HG02678 (cell line): Measurements from ENCODE around the gene CRB3.

Experiments used
- ATAC-seq: cut with Tn5 transposase; IDR thresholded peaks from one replicate; pipeline ENCODE4 v1.9.1; 2021; ENCODE audit warnings: mild to moderate bottlenecking, moderate library complexity; ENCODE audit not compliant: unreplicated experiment

CRB3 gene

DNA sequence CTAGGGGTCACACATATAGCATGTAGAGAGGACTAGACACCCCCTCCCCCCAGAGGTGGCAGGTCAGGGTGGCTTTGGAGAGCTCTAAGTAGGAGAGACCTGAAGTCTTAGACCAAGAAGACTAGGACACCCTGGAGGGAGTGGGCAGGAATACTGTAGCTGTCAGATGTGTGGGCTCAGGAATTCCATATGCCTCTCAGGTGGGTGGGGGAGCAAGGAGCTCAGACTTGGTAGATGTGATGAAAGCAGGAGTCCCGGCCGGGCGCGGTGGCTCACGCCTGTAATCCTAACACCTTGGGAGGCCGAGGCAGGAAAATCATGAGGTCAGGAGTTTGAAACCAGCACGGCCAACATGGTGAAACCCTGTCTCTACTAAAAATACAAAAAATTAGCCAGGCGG, 1.6 kb downstream of the CRB3 start:
- no peak for ATAC-seq

DNA sequence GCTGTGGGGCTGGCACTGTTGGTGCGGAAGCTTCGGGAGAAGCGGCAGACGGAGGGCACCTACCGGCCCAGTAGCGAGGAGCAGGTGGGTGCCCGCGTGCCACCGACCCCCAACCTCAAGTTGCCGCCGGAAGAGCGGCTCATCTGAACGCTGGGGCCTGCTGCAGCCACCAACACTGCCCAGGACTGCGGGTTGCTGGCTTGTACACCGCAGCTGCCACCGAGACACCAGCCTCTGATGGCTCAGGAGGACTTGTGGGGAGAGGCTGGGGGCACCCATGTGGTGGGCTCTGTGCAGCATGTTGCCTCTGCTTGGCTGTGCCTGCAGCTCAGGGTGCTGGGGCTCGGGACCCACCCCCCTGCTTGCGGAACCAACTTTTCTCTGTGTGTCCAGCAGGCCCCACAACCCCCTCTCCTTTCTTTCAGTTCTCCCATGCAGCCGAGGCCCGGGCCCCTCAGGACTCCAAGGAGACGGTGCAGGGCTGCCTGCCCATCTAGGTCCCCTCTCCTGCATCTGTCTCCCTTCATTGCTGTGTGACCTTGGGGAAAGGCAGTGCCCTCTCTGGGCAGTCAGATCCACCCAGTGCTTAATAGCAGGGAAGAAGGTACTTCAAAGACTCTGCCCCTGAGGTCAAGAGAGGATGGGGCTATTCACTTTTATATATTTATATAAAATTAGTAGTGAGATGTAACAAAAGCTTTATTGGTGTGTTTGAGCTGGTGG, 2.6 kb downstream of the CRB3 start:
- ATAC-seq: no peak

DNA sequence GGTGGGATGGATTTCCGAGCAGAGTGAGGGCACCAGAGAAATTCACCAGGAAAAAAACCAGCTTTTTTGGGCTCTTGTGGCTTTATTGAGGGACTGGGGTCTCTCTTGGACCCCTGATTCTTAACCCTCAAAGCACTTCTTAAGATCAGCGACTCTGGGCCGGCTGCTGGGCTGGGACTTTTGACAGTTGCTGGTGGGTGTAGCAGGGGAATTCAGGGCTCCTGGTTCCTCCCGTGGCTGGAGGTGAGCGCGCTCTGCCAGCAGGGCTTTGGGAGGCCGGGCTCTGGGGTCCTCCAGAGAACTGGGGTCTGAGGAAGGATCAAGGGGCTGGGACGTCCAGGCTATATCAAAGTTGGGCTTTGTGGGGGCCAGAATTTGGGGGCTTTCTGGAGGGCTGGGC, 3.3 kb downstream of the CRB3 start:
- no peak for ATAC-seq

GRCh38 chr19:6470173-6470572, 6.1 kb downstream of the CRB3 start:
- ATAC-seq: no peak

DNA sequence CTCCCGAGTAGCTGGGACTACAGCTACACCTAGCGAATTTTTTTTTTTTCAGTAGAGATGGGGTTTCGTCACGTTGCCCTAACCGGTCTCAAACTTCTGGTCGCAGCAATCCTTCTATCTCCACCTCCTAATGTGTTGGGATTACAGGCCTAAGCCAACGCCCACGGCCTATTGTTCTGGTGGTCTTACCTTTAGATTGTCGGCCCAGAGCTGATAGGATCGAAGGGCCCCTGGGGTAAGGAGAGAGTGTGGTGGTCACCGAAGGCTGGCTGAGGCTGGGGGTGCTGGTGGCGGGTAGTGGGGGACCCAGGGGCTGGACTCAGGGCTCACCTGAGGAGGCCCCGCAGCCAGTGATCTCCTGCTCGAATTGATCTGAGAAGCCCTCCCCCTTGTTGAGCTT, 7.0 kb downstream of the CRB3 start:
- no peak for ATAC-seq

DNA sequence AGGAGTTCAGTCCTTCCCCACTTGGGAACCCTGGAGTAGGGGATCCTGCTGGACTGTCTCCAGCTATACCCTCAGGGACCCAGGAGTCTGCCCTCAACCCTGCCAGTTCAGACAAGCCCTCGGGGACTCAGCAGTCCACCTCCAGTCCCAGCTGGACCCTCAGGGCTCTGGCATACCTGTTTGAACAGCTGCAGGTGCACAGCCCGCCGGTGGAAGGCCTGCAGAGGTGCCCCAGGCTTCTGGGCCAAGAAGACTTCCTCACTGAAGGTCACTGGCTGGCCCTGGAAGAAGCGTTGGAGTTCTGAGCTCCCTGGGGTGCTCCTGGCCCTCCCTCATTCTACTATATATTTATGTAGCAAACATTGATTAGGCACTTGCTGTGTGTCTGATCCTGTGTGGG, 8.6 kb downstream of the CRB3 start:
- no peak for ATAC-seq

DNA sequence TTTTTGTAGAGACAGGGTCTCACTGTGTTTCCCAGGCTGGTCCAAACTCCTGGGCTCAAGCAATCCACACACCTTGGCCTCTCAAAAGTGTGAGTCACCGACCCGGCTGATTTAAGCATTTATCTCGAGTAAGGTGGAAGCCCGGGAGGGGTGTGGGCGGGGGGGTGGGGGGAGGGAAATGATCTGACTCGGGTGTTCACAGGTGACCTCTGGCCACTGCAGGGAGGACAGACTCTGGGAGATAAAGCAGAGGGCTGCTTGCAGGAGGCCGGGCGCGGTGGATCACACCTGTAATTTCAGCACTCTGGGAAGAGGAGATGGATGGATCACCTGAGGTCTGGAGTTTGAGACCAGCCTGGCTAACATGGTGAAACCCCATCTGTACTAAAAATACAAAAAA, 9.6 kb downstream of the CRB3 start:
- no peak for ATAC-seq

GRCh38 chr19:6475321-6476108, 11.4 kb downstream of the CRB3 start:
- no peak for ATAC-seq

DNA sequence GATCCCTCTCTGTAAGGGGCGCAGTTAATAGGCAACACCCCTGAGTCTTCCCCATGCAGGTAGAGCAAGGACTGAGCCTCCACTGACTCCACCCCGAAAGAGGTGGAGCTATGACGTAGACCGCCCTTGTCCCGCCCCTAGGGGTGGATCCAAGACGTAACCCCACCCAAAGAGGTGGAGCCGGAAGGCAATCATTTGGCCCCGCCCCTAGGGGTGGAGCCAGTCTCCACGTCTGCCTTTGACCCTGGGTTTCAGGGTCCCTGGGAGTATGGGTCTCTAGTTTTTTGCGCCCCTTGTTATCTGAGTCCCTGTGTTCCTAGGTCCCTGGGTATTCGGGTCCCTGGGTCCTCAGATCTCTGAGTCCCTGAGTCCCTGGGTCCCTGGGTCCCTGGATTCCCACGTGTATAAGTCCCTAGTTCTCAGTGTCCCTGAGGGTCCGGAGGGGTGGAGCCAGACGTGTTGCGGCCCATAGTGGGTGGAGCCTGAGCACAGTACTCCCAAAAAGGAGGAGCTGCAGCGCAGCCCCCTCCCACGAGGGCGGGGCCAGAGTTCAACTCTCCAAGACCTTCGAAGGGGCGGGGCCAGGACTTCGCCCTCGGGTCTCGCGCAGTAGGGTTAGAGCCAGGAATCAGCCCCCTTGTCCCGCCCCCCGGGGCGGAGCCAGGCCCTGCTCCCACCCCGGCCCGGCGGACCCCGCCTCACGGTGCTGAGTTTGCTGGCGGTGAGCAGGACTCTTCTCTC, 12.3 kb downstream of the CRB3 start:
- ATAC-seq: no peak

GRCh38 chr19:6476896-6477431, 12.9 kb downstream of the CRB3 start:
- ATAC-seq: no peak

- no peak for ATAC-seq
These were observed 14.7 kb downstream of the CRB3 start for GRCh38 chr19:6478815-6479214.

- ATAC-seq: no peak
These were observed 15.8 kb downstream of the CRB3 start for GRCh38 chr19:6479836-6480398.

- ATAC-seq: no peak
These were observed 16.9 kb downstream of the CRB3 start for GRCh38 chr19:6480848-6481415.

- ATAC-seq: peak; percentile 76
These were observed 17.7 kb downstream of the CRB3 start, which contains the start of gene DENND1C for GRCh38 chr19:6481541-6482342. Gene DENND1C (minus strand): TSS chr19:6481787. CDS start chr19:6481695, 92 bp downstream.

GRCh38 chr19:6482343-6482686, 18.2 kb downstream of the CRB3 start:
- ATAC-seq: no peak

DNA sequence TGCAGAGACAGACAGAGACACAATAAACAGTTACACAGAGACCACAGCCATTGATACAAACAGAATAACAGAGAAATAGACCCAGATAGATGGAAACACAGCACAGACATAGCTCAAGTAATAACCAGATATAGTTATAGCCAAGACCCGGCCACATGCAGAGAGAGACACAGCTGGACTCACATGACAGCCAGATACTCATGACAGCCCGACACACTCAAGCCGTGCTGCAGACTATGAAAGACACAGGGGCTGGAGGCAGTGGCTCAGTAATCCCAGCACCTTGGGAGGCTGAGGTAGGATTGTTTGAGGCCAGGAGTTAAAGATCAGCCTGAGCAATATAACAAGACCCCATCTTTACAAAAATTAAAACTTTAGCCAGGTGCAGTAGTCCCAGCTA, 19.2 kb downstream of the CRB3 start:
- no peak for ATAC-seq

- no peak for ATAC-seq
These were observed 20.2 kb downstream of the CRB3 start for GRCh38 chr19:6484230-6484629.

- ATAC-seq: no peak
These were observed 20.8 kb downstream of the CRB3 start for GRCh38 chr19:6484831-6485230.

DNA sequence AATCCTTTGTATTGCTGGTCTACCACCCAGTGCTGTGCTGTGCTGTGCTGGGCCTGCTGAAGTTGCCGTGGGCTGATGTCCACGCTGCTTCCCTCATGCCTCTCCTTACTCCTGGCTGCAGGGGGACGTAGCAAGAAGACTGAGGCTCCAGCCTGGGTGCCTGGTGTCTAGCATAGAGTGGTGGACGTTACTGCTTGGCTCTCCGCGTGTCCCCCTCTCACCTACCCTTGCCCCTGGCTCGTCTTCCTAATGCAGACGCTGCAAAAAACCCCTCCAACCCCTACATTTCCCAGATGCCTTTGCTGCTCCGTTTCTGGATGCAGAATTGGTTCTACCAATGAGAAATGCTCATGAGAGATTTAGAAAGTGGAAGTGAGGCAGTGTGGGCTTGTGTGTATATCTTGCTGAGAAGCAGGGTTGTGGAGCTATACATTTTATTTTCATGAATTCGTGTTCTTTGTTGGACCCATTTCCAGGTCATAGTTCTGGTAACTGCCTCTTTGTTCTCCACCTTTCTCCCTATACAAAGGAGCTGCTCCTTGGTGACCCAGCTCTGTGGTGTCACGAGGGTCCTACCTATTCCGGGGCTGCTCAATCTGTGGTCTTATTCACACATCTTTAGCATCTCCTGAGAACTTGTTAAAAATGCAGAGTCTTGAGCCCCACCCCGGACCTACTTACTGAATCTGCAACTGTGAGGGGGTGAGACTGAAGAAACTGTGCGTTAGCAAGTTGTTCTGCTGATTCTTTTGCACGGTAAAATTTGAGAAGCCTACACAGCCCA, 25.4 kb downstream of the CRB3 start:
- peak; percentile 52 for ATAC-seq
